HepG2 (cell line): Measurements from ENCODE around the gene PRM2. TPM values are rescaled to one million over a fixed set of nuclear protein-coding genes. Genes with fewer than 3 reads are reported as not detected.
A peak's percentile ranks its signal among the peaks of the same experiment; 100 is the strongest.

Experiments used
- DNMT3B ChIP-seq: conservative IDR thresholded peaks from 2 replicates; pipeline ENCODE4 v1.6.1; 2016; ENCODE audit warnings: missing biosample characterization, control low read depth
- EEA1 ChIP-seq: sonication (generic); formaldehyde crosslinking; IDR thresholded peaks from 2 replicates; pipeline ENCODE4 v1.5.1; 2020; ENCODE audit warnings: mild to moderate bottlenecking, missing genetic modification reagents, borderline replicate concordance
- ELF3 ChIP-seq: IDR thresholded peaks from 2 replicates; pipeline ENCODE4 v1.6.1; 2016; ENCODE audit warnings: missing genetic modification reagents, missing compliant biosample characterization
- FOXM1 ChIP-seq: sonication (generic); formaldehyde crosslinking; IDR thresholded peaks from 2 replicates; pipeline ENCODE4 v1.5.0; 2020; ENCODE audit warnings: missing genetic modification reagents
- HNF4A ChIP-seq: sonication (generic); formaldehyde crosslinking; IDR thresholded peaks from 2 replicates; pipeline ENCODE4 v1.4.0; 2020; ENCODE audit warnings: missing genetic modification reagents
- KDM1A ChIP-seq: IDR thresholded peaks from 2 replicates; pipeline ENCODE4 v1.6.1; 2016; ENCODE audit warnings: missing compliant biosample characterization
- NONO ChIP-seq, 2 experiments: fragments of 450-650 bp in 1 of 2; sonication (generic) in 1 of 2; formaldehyde crosslinking in 1 of 2; IDR thresholded peaks in 1 of 2; conservative IDR thresholded peaks in 1 of 2; 2 replicates each; pipeline versions ENCODE4 v1.6.1 to v1.8.0; 2017 to 2022; ENCODE audit warnings: mild to moderate bottlenecking in 1 of 2, missing genetic modification reagents in 1 of 2, moderate library complexity in 1 of 2
- RNF2 ChIP-seq: fragments of 450-650 bp; conservative IDR thresholded peaks from 2 replicates; pipeline ENCODE4 v1.6.1; 2016; ENCODE audit warnings: low read depth
- SMAD3 ChIP-seq: sonication (generic); formaldehyde crosslinking; IDR thresholded peaks from 2 replicates; pipeline ENCODE4 v1.4.0; 2020; ENCODE audit warnings: missing genetic modification reagents
- SP5 ChIP-seq: IDR thresholded peaks from 2 replicates; pipeline ENCODE4 v1.6.1; 2016; ENCODE audit warnings: low read depth, borderline replicate concordance
- TARDBP ChIP-seq: sonication (generic); formaldehyde crosslinking; IDR thresholded peaks from 2 replicates; pipeline ENCODE4 v1.8.0; 2022; ENCODE audit warnings: mild to moderate bottlenecking, missing genetic modification reagents
- TBX2 ChIP-seq: sonication (generic); formaldehyde crosslinking; IDR thresholded peaks from 2 replicates; pipeline ENCODE4 v1.5.0; 2020; ENCODE audit warnings: missing genetic modification reagents, mild to moderate bottlenecking, borderline replicate concordance
- TSC22D2 ChIP-seq: sonication (generic); formaldehyde crosslinking; IDR thresholded peaks from 2 replicates; pipeline ENCODE4 v1.5.1; 2020; ENCODE audit warnings: missing genetic modification reagents, mild to moderate bottlenecking, borderline replicate concordance
- ZFP37 ChIP-seq: sonication (generic); formaldehyde crosslinking; IDR thresholded peaks from 2 replicates; pipeline ENCODE4 v1.4.0; 2020; ENCODE audit warnings: missing genetic modification reagents, borderline replicate concordance
- ZFY ChIP-seq: sonication (generic); formaldehyde crosslinking; IDR thresholded peaks from 2 replicates; pipeline ENCODE4 v1.4.0; 2020; ENCODE audit warnings: missing genetic modification reagents
- ZNF20 ChIP-seq: sonication (generic); formaldehyde crosslinking; IDR thresholded peaks from 2 replicates; pipeline ENCODE4 v1.4.0; 2020; ENCODE audit warnings: mild to moderate bottlenecking, moderate library complexity, missing genetic modification reagents
- ZNF292 ChIP-seq: sonication (generic); formaldehyde crosslinking; IDR thresholded peaks from 2 replicates; pipeline ENCODE4 v1.8.1; 2022; ENCODE audit warnings: mild to moderate bottlenecking, low read depth, missing genetic modification reagents, borderline replicate concordance
- ZNF460 ChIP-seq: sonication (generic); formaldehyde crosslinking; IDR thresholded peaks from 2 replicates; pipeline ENCODE4 v1.5.1; 2020; ENCODE audit warnings: missing genetic modification reagents, mild to moderate bottlenecking, borderline replicate concordance
- ZNF709 ChIP-seq: sonication (generic); formaldehyde crosslinking; IDR thresholded peaks from 2 replicates; pipeline ENCODE4 v1.5.0; 2020; ENCODE audit warnings: mild to moderate bottlenecking, missing genetic modification reagents
- ZSCAN29 ChIP-seq: sonication (generic); formaldehyde crosslinking; conservative IDR thresholded peaks from 2 replicates; pipeline ENCODE4 v1.4.0; 2020; ENCODE audit warnings: mild to moderate bottlenecking, missing genetic modification reagents
- polyA plus RNA-seq, 8 experiments: library from polyadenylated mRNA; depleted of rRNA in 3 of 8; stranded (reverse) in 7 of 8; unstranded in 1 of 8; fragments of >200 nt; fragmentation: Illumina TruSeq in 4 of 8; extraction: Trizol in 4 of 8; gene quantifications; 2 replicates each; pipeline versions ENCODE4 v1.2.1 to v1.2.3, GENCODE V29; 2011 to 2016; ENCODE audit warnings: low read depth in 4 of 8, missing spikeins in 1 of 8, mixed read lengths in 1 of 8; ENCODE audit not compliant: insufficient read depth in 1 of 8
- total RNA-seq, 5 experiments: library from RNA; depleted of rRNA; stranded (reverse); fragments of >200 nt; fragmentation: Illumina TruSeq; extraction: Trizol; gene quantifications; 2 replicates each; pipeline ENCODE4 v1.2.3, GENCODE V29; 2016; ENCODE audit warnings: low read depth in 1 of 5
- TF ChIP-seq, protein P1 (sequence below): sonication (generic); formaldehyde crosslinking; IDR thresholded peaks from 2 replicates; pipeline ENCODE4 v1.8.1; 2022; ENCODE audit warnings: low read depth, mild to moderate bottlenecking, missing genetic modification reagents
- TF ChIP-seq, protein P2 (sequence below), 2 experiments: sonication (generic) in 1 of 2; formaldehyde crosslinking in 1 of 2; IDR thresholded peaks; 2 replicates each; pipeline versions ENCODE4 v1.5.1 to v1.6.1; 2011 to 2020; ENCODE audit warnings: borderline replicate concordance in 1 of 2, low read depth in 1 of 2, low read length in 1 of 2, mild to moderate bottlenecking in 1 of 2, missing genetic modification reagents in 1 of 2, moderate library complexity in 1 of 2
- TF ChIP-seq, protein P3 (sequence below): IDR thresholded peaks from 2 replicates; pipeline ENCODE4 v1.6.1; 2016; ENCODE audit warnings: low read depth

The PRM2 gene
- total and polyA plus RNA-seq, 2 of the 13 experiments (the other 11 are each of a cell fraction or from before 2014, with no cell fraction given) = 0.54 TPM; not detected in 1

DNA sequence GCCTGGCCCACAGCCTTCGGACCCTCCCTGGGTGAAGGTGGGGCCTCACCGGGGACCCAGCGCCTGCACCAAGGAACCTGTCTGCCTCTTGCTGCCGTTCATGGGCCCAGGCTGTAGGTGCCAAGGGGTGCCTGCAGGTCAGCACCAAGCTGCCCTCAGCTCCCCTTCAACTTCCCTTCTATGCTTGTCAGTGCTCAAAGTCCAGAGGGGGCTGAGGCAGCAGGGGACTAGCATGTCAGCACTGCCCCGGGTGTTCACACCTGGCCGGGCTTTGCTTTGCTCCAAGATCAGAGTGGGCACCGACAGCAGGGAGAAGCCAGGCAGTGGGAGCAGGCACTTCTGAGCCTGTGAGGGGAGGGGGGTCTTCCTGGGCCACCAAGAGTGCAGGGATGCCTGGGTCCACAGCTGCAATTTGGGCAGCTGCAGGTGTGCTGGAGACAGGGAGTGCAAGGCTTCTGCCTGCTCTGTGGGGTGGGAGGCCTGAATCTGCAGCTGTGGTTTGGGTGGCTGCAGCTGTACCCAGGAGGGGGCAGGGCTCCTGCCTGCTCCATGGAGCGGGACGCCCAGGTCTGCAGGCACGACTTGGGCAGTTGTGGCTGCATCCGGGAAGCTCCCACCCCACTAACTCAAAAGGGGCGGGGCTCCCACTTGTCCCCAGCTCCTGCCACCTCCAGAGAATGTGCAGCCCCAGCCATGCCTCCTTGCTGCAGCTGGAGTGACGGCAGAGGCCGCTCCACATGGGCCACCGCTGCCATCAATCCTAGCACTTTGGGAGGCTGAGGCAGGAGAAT is 32.4 kb upstream of the PRM2 start (continued):
- TF ChIP-seq, protein P1, sequence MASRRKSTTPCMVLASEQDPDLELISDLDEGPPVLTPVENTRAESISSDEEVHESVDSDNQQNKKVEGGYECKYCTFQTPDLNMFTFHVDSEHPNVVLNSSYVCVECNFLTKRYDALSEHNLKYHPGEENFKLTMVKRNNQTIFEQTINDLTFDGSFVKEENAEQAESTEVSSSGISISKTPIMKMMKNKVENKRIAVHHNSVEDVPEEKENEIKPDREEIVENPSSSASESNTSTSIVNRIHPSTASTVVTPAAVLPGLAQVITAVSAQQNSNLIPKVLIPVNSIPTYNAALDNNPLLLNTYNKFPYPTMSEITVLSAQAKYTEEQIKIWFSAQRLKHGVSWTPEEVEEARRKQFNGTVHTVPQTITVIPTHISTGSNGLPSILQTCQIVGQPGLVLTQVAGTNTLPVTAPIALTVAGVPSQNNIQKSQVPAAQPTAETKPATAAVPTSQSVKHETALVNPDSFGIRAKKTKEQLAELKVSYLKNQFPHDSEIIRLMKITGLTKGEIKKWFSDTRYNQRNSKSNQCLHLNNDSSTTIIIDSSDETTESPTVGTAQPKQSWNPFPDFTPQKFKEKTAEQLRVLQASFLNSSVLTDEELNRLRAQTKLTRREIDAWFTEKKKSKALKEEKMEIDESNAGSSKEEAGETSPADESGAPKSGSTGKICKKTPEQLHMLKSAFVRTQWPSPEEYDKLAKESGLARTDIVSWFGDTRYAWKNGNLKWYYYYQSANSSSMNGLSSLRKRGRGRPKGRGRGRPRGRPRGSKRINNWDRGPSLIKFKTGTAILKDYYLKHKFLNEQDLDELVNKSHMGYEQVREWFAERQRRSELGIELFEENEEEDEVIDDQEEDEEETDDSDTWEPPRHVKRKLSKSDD = no peak
- 0 out of 2 replicates have a peak, but pooled peaks have one; percentile 30 for TF ChIP-seq KDM1A (CRISPR knock-in tag)
- TF ChIP-seq ZFP37 (CRISPR knock-in tag) = 0 out of 2 replicates have a peak, but pooled peaks have one; percentile 13
- no peak for TF ChIP-seq ZNF20 (CRISPR knock-in tag)
- TF ChIP-seq DNMT3B (CRISPR knock-in tag) = no peak
- TF ChIP-seq TBX2 (CRISPR knock-in tag) = peak; percentile 91; the same call in 1 of the 2 replicates
- no peak for TF ChIP-seq FOXM1 (CRISPR knock-in tag)
- TF ChIP-seq, protein P2, sequence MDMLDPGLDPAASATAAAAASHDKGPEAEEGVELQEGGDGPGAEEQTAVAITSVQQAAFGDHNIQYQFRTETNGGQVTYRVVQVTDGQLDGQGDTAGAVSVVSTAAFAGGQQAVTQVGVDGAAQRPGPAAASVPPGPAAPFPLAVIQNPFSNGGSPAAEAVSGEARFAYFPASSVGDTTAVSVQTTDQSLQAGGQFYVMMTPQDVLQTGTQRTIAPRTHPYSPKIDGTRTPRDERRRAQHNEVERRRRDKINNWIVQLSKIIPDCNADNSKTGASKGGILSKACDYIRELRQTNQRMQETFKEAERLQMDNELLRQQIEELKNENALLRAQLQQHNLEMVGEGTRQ (IDR thresholded peaks at IDR 0.05; ENCODE audit: low read depth, low read length) = no peak
- TF ChIP-seq, protein P2 (CRISPR knock-in tag; IDR thresholded peaks at IDR 0.05; ENCODE audit: borderline replicate concordance) = no peak; the same call in 1 of the 2 replicates
- no peak for TF ChIP-seq ZNF709
- TF ChIP-seq HNF4A (CRISPR knock-in tag) = peak; percentile 97
- TF ChIP-seq TSC22D2 (CRISPR knock-in tag) = peak; percentile 70; the same call in 1 of the 2 replicates
- TF ChIP-seq ZNF292 (CRISPR knock-in tag) = peak; percentile 94
- TF ChIP-seq, protein P3, sequence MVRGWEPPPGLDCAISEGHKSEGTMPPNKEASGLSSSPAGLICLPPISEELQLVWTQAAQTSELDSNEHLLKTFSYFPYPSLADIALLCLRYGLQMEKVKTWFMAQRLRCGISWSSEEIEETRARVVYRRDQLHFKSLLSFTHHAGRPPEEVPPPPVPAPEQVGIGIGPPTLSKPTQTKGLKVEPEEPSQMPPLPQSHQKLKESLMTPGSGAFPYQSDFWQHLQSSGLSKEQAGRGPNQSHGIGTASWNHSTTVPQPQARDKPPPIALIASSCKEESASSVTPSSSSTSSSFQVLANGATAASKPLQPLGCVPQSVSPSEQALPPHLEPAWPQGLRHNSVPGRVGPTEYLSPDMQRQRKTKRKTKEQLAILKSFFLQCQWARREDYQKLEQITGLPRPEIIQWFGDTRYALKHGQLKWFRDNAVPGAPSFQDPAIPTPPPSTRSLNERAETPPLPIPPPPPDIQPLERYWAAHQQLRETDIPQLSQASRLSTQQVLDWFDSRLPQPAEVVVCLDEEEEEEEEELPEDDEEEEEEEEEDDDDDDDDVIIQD = no peak
- no peak; the same call in 1 of the 2 replicates for TF ChIP-seq ZSCAN29 (CRISPR knock-in tag)
- TF ChIP-seq ZFY (CRISPR knock-in tag) = peak; percentile 14
- TF ChIP-seq ELF3 = peak; percentile 23; the same call in 1 of the 2 replicates
- no peak for TF ChIP-seq RNF2
- TF ChIP-seq NONO (IDR thresholded peaks at IDR 0.05) = no peak
- peak; percentile 82 for TF ChIP-seq NONO (CRISPR knock-in tag; conservative IDR thresholded peaks at IDR 0.05)
- TF ChIP-seq SP5 (CRISPR knock-in tag) = peak; percentile 86
- peak; percentile 62; the same call in 1 of the 2 replicates for TF ChIP-seq TARDBP (CRISPR knock-in tag)
- 0 out of 2 replicates have a peak, but pooled peaks have one; percentile 49 for TF ChIP-seq SMAD3
- TF ChIP-seq EEA1 (CRISPR knock-in tag) = no peak; the same call in 1 of the 2 replicates
- peak; percentile 10; the same call in 1 of the 2 replicates for TF ChIP-seq ZNF460 (CRISPR knock-in tag)
